NCI-H748 (cell line): Measurements from ENCODE around the gene WDR54.
"Not testable (repeated sequence)": the region's sequence is repeated elsewhere in the genome, so short reads cannot be mapped to it uniquely, and the experiment has no call there.

ENCODE experiments used
- DNase-seq: peaks from one replicate; lab custom pipeline; 2025; ENCODE audit not compliant: unreplicated experiment; lab: John Stamatoyannopoulos, UW

The WDR54 gene

DNA sequence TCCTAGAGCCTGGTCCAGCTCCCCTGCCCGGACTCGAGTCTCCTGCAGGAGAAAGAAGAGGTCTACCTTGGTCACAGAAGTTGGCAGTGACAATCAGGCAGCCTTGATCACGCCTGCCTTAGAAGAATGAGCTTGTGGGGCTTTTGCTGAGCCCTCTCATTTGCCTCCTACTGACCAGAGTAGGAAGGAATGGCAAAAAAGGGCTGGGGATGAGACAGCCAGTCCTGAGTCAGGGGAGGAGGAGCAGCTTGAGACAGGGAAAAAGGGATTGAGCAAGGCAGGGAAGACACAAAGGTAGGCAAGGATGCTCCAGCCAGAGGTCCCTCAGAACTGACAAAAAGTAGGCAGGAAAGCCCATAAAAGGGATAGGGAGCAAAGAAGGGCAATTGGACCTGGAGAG lies 6.0 kb downstream of the WDR54 start:
- no peak for DNase-seq

DNA sequence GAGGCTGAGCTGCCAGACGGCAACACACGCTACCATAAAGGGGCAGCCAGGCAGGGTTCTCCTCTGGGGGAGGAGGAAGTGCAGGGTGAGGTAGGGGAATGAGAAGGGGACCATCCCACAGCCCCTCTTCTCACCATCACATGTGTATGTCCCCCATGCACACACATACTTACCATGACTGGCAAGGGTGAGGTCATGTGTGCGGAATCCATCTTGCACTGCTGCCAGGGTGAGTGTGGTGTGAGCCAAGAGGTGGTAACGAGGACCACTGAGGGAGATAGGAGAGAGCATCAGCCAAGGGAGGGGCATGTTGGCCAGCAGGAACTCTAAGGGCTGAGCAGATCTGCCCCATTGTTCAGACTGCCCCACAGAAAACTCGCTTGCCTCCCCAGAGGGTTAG lies 7.1 kb downstream of the WDR54 start:
- DNase-seq: no peak

GRCh38 chr2:74429487-74430451 lies 8.2 kb downstream of the WDR54 start:
- no peak for DNase-seq

DNA sequence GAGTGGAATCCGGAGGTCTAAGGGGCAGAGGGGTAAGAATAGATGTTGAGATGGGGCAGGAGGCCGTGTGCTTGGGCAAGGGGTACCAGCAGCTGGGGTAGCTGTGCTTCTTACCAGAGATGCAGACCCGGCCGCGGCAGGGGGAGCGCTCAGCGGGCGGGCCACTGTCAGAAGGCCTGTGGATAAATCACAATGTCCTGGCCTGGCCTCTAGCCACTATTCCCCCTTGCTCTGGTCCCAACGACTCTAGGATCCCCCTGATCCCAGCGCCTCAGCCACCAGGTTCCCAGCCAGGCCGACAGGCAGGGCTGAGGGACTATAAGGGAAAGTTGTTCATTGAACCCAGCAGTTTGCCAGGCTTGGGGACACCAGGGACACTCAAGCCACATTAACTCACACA lies 9.0 kb downstream of the WDR54 start:
- no peak for DNase-seq

- DNase-seq: no peak
These were observed 14.7 kb downstream of the WDR54 start for GRCh38 chr2:74436111-74436805.

DNA sequence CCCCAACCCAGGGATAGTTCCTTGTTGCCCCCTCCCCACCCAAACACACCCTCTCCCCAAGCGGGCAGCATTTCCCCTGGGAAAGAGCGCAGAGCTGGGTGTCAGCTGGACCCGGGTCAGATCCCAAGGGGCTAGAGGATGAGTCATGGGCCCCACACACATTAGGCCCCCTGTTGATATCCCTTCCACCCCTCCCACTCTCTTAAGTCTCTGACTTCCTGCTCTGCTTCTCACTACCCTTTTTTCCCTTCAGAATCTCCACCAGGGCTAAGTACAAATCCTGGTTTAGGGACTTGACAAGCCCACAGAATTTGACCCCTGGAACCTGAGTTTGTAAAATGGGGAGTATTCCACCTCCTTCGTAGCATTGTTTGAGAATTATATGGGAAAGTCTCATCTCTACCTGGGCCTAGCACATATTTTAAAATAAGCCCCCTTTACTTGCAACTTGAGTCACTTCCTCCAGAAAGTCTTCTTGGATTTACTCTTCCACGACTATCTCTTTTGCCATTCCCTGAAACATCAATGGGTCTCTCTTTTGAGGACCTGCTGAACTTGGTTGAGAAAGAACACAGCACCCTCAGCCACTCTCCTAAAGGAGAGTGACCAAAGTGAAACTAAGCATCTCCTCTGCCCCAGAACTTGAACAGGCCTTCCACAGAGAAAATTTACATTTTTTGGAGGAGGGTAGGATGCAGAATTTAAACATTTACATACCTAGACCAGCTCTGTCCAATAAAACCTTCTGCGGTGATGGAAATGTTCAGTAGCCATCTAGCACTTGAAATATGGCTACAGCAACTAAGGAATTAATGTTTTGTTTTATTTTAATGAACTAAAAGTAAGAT lies 15.5 kb downstream of the WDR54 start:
- DNase-seq: no peak

DNA sequence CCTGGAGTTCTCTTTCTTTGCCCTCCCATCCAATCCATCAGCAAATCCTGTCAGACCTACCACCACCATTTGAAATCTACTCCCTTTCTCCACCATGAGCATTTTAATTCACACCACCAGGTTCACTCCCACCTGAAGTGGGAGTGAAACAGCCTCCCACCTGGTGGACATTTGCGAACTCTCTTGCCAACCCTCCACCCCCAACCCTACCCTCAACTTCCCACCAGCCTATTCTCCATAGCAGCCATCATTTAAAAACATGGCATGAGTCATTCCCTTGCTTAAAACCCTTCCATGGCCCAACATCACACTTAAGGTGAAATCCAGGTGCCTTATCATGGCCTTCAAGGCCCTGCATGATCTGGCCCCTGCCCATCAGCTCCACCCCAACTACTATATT lies 16.7 kb downstream of the WDR54 start:
- DNase-seq: no peak

DNA sequence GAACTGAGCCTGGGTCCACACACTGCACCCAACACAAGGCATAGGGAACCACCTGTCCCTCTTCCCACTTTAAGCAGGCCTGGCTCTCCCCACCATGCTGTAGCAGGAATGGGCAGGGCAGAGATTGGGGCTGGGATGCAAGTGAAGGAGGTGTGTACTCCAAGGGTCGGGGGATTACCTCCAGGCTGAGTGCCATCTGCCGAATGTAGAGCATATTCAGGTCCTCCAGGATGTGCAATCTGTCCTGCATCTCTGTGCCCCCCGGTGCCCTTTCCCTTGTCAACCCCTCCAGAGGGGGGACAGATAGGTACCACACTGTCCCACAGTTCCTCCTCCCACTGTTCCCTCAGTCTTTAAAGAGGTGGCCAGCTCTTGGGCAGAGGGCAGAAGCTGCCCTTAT lies 17.8 kb downstream of the WDR54 start:
- DNase-seq: no peak

DNA sequence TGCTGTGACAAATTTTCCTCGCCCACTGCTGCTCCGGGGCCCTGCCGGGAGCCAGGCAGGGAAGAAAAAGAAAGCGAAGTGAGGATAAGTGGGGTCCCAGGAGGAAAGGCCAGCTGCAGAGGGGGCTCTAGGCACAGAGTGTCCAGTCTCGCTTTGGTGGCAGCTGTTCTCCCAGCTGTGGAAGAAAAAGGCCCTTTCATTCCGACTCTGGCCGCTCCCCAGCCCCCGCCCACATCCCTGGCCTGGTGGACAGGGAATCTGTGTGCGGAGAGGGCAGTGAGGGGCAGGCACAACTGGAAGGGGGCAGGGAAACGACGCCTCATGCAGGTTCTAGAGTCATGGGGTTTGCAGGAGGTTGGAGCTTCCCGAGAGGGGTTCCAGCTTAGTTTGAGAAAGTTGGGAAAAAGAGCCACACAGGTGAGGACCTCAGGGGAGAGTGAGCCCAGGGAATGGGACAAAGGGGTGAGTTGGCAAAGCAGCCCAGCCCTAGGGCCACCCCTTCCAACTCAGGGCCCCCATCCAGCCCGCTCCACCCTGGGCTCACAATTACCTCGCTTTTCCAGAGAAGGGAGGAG lies 18.4 kb downstream of the WDR54 start:
- DNase-seq: no peak

GRCh38 chr2:74440378-74441169 lies 19.0 kb downstream of the WDR54 start:
- peak; percentile 84 for DNase-seq

- DNase-seq: peak; percentile 68
These were observed 19.7 kb downstream of the WDR54 start for GRCh38 chr2:74441170-74441689.

DNA sequence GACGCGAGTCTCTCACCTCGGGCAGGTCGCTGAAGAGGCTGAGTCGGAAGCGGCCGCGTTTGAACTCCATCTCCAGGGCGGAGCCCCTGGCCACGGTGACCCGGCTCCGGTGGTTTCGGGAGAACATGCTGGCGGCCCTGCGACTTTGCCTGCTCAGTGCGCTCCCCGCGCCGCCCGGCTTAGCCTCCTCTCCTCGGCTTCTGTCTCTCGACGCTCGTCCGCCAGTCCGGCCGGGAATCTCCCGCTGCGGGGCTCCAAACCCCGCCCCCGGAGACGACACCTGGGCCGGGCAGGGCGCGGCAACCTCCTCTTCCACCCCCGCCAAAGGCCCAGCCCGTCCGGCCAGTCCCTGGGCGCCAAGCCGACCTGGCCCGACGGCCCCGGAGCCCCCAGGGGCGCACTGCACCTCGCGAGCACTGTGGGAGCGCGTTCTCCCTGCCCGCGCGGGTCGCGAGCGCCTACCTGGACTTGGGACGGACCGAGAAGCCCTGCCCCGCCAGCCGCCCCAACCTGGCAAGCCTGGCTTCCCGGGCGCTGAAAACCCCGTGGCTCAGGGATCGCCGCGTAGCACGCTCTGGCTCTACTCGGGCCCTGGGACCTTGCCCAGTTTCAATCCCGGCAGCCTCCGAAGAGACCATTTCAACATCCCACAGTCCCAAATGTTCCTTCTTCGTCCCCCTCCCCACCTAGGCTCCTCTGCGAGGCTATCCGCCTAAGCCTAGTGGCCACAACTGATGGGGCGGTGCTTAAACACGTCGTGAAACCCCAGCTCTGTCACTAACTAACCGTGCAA lies 20.4 kb downstream of the WDR54 start, which contains the start of gene RTKN:
TSS of gene RTKN (minus strand) at position 248 of the 793 bp plus-strand sequence. CDS start at position 127, 121 bp downstream.
- DNase-seq: peak; percentile 69

DNA sequence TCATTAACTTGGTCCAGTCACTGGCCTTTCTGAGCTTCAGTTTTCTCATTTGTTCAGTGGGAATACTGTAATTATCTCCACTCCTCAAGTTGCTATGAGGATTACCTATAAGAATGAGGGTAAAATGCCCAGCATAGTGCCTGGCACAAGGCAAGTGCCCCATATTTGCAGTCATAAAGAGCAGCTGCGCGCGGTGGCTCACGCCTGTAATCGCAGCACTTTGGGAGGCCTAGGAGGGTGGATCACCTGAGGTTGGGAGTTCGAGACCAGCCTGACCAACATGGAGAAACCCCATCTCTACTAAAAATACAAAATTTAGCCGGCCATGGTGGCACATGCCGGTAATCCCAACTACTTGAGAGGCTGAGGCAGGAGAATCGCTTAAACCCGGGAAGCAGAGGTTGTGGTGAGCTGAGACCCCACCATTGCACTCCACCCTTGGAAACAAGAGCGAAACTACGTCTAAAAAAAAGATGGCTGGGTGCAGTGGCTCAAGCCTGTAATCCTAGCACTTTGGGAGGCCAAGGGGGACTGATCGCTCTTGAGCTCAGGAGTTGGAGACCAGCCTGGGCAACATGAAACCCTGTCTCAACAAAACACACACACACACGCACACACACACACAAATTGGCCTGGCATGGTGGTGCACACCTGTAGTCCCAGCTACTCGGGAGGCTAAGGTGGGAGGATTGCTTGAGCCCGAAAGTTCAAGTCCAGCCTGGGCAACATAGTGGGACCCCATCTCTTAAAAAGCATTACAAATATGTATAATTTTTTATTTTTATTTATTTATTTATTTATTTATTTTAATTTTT lies 21.2 kb downstream of the WDR54 start:
- DNase-seq: not testable (repeated sequence)

- DNase-seq: no peak
These were observed 23.2 kb downstream of the WDR54 start for GRCh38 chr2:74444498-74445318.

DNA sequence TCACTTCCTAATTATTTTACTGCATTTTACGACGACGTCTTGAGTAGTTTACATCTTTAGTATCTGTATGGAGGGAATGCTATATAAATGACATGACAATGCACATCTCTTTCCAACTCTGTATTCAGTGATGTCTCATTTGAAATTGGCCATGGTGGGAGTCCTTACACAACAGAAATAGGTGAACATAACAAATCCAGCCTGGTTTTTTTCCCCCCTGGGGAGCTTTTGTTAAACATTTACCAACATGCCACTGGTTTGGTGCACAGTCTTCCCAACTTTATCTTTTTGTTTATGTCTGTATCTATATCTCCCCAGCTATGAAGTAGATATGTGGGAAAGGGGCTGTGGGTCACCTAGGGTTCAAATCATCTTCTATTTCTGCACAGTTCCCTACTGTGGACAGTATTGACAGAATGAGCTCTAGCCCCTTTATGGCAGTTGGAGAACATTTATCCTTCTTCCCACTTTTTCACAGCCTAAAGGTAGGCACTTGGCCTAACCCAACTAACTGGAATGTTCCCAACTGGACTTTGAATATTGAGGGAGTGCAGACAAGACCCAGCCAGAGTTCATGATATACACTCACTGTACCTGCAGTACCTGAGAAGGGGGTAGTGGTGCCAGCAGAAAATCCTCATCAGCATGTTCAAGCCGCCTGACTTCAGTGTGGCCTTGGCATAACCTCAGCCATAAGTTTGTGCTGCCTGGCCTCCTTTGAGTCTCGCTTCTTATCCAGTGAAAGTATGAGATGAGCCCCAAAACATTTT lies 25.9 kb downstream of the WDR54 start:
- DNase-seq: no peak

DNA sequence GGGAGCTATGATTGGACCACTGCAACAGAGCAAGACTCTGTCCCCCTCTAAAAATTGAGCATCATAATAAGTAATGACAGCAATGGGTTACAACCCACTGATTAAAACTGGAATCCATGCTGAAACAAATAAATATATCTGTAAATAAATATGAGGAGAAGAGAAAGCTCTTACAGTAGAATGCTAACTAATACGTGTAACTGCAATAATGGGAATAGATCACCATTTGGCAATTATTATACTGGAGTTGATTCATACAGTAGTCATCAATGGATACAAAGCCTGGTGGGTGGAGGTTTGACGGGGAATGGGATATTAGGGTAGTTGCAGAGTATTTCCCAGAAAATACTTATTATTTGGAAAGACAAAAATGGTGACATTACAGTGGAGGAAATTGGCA lies 27.2 kb downstream of the WDR54 start:
- no peak for DNase-seq
